Measurements from ENCODE around the gene JARID2.

- TF ChIP-seq EZH2 (IDR thresholded peaks at IDR 0.05) (no peak), CTCF (IDR thresholded peaks at IDR 0.05) (no peak), EZH2phosphoT487 (IDR thresholded peaks at IDR 0.05) (no peak)
Observed at GRCh38 chr6:15521582-15521981, 275.7 kb downstream of the JARID2 start.
